Caco-2 (cell line): ENCODE measurements around the gene PADI4. TPM values are rescaled to one million over a fixed set of nuclear protein-coding genes. Genes with fewer than 3 reads are reported as not detected.

ENCODE experiments used
- BruUV-seq: library from RNA; stranded (reverse); fragments of 400-500 nt; replicated peaks from 2 replicates; lab custom pipeline; 2021; lab: Mats Ljungman, UMichigan
- CTCF ChIA-PET: fragments of 300-600 bp; sonication (Branson Sonifier 250); formaldehyde crosslinking; loops from one replicate; lab custom pipeline; 2022; ENCODE audit warnings: antibody characterized with exemption; lab: Charles Lee
- POLR2A ChIA-PET: fragments of 300-600 bp; sonication (Branson Sonifier 250); formaldehyde crosslinking; loops from one replicate; lab custom pipeline; 2022; ENCODE audit warnings: antibody characterized with exemption; lab: Charles Lee
- DNase-seq, 2 experiments: peaks; one replicate each; pipeline versions ENCODE4 v3.0.0 to v3.0.0-alpha.2; 2020 to 2022
- H3K27me3 ChIP-seq: replicated peaks from 2 replicates; pipeline ENCODE4 v1.6.0; 2011; ENCODE audit warnings: low read length; ENCODE audit not compliant: control insufficient read depth, insufficient read depth
- H3K36me3 ChIP-seq: 2 replicates; pipeline ENCODE4 v1.5.1; 2011; ENCODE audit warnings: low read length; ENCODE audit not compliant: control insufficient read depth, insufficient read depth
- H3K4me1 ChIP-seq: fragments of 250-450 bp; sonication (Bioruptor Pico); 2 replicates; pipeline ENCODE4 v1.5.1; 2020; ENCODE audit warnings: mild to moderate bottlenecking
- H3K4me3 ChIP-seq: 2 replicates; pipeline ENCODE4 v1.5.1; 2011; ENCODE audit warnings: low read depth, mild to moderate bottlenecking, control low read depth, low read length
- H3K9me3 ChIP-seq: fragments of 250-450 bp; sonication (Bioruptor Pico); 2 replicates; pipeline ENCODE4 v1.5.1; 2020; ENCODE audit warnings: mild to moderate bottlenecking, moderate library complexity
- H3K27ac Mint-ChIP-seq: one replicate; pipeline ENCODE4 v1.8.0; 2022; ENCODE audit warnings: mixed read lengths; ENCODE audit not compliant: unreplicated experiment
- H3K27me3 Mint-ChIP-seq: one replicate; pipeline ENCODE4 v1.8.0; 2022; ENCODE audit warnings: mixed read lengths; ENCODE audit not compliant: insufficient read depth, unreplicated experiment
- H3K36me3 Mint-ChIP-seq: one replicate; pipeline ENCODE4 v1.8.0; 2022; ENCODE audit warnings: mild to moderate bottlenecking, mixed read lengths; ENCODE audit not compliant: insufficient read depth, unreplicated experiment
- H3K4me1 Mint-ChIP-seq: one replicate; pipeline ENCODE4 v1.8.0; 2022; ENCODE audit warnings: low read depth, mixed read lengths; ENCODE audit not compliant: unreplicated experiment
- H3K4me3 Mint-ChIP-seq: one replicate; pipeline ENCODE4 v1.8.0; 2022; ENCODE audit warnings: mild to moderate bottlenecking, moderate library complexity, mixed read lengths; ENCODE audit not compliant: unreplicated experiment
- H3K9me3 Mint-ChIP-seq: one replicate; pipeline ENCODE4 v1.8.0; 2022; ENCODE audit warnings: mixed read lengths; ENCODE audit not compliant: unreplicated experiment
- intact Hi-C: fragments of 100-400 bp; cut with micrococcal nuclease; formaldehyde crosslinking; loops from one replicate; pipeline ENCODE4 v1.10.0; 2022; ENCODE audit not compliant: unreplicated experiment
- total RNA-seq: library from RNA; stranded (reverse); gene quantifications from 2 replicates; pipeline ENCODE4 v1.2.3, GENCODE V29; 2022
- TF ChIP-seq, protein P1 (sequence below), 2 experiments: fragments of 200-600 bp in 1 of 2; IDR thresholded peaks; 1 replicate in 1 of 2; 2 replicates in 1 of 2; pipeline versions ENCODE4 v1.5.1 to v1.8.0; 2011 to 2022; ENCODE audit warnings: antibody characterized with exemption in 1 of 2, control low read depth in 1 of 2, inconsistent platforms in 1 of 2, low read depth in 1 of 2, low read length in 1 of 2, mild to moderate bottlenecking in 1 of 2, moderate library complexity in 1 of 2; ENCODE audit not compliant: insufficient read depth in 1 of 2, severe bottlenecking in 1 of 2, unreplicated experiment in 1 of 2

The PADI4 gene
- total RNA-seq, 1 experiment from 2014 or later: not detected

DNA sequence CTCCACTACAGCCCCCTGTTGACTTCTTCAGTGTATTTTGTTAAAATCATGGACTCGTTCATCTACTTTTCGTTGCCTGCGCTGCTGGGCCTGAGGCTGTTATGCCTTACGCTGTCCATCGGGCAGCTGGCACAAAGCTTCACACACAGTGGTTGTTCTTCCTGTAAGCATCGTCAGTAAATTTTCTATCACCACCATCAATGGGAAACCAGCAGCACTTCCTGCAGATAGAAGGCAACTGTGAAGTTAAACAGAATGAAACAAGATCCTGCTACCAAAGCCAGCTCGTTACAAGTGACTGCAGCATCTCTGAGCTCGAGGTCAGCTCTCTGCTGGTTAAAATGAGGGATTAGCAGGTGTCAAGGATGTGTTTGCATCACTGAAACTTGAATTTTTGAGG is 42.1 kb downstream of the PADI4 start:
- Histone ChIP-seq H3K4me3 (no peak overlapping the region), H3K27me3 (no peaks in the 10 kb centered on the region), H3K36me3 (no peaks in the 10 kb centered on the region), H3K9me3 (no peaks in the 10 kb centered on the region), H3K4me1 (no peaks in the 10 kb centered on the region)
- CTCF ChIA-PET: no interaction called here
- no peaks in the 10 kb centered on the region for H3K4me1 Mint-ChIP-seq
- peaks cover 11% of the 10 kb centered on the region for H3K27me3 Mint-ChIP-seq
- H3K9me3 Mint-ChIP-seq: no peaks in the 10 kb centered on the region
- DNase-seq: no peak
- no peak overlapping the region for H3K27ac Mint-ChIP-seq
- no peaks in the 10 kb centered on the region for H3K36me3 Mint-ChIP-seq
- TF ChIP-seq, protein P1, sequence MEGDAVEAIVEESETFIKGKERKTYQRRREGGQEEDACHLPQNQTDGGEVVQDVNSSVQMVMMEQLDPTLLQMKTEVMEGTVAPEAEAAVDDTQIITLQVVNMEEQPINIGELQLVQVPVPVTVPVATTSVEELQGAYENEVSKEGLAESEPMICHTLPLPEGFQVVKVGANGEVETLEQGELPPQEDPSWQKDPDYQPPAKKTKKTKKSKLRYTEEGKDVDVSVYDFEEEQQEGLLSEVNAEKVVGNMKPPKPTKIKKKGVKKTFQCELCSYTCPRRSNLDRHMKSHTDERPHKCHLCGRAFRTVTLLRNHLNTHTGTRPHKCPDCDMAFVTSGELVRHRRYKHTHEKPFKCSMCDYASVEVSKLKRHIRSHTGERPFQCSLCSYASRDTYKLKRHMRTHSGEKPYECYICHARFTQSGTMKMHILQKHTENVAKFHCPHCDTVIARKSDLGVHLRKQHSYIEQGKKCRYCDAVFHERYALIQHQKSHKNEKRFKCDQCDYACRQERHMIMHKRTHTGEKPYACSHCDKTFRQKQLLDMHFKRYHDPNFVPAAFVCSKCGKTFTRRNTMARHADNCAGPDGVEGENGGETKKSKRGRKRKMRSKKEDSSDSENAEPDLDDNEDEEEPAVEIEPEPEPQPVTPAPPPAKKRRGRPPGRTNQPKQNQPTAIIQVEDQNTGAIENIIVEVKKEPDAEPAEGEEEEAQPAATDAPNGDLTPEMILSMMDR (IDR thresholded peaks at IDR 0.05; ENCODE audit: insufficient read depth in 1 of 2, low read depth in 1 of 2, low read length in 1 of 2, severe bottlenecking in 1 of 2, unreplicated experiment in 1 of 2): no peak
- intact Hi-C loops: no loop called here
- POLR2A ChIA-PET: interaction anchor here (0.7 kb wide), 1 partner anchor 21 kb away, joined by 4 read pairs; no protein-coding TSS in a partner anchor
- no peak overlapping the region for H3K4me3 Mint-ChIP-seq
- no TSS peak for BruUV-seq

DNA sequence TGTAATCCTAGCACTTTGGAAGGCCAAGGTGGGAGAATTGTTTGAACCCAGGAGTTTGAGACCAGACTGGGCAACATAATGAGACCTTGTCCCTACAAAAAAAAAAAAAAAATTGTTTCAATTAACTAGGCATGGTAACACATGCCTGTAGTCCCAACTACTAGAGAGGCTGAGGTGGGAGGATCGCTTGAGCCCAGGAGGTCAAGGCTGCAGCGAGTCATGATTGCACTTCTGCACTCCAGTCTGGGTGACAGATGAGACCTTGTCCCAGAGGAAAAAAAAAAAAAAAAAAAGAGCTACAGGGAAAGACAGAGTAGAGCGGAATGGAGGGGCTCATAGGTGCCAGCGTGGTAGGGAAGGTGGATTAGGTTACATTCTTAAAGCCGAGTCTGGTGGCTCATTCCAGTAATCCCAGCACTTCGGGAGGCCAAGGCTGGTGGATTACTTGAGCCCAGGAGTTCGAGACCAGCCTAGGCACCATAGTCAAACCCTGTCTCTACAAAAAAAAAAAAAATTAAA is 43.0 kb downstream of the PADI4 start:
- H3K27me3 Mint-ChIP-seq: peaks cover 11% of the 10 kb centered on the region
- H3K4me3 Mint-ChIP-seq: no peak overlapping the region
- TF ChIP-seq, protein P1 (IDR thresholded peaks at IDR 0.05; ENCODE audit: insufficient read depth in 1 of 2, low read depth in 1 of 2, low read length in 1 of 2, severe bottlenecking in 1 of 2, unreplicated experiment in 1 of 2): no peak
- Histone ChIP-seq H3K27me3 (no peaks in the 10 kb centered on the region), H3K9me3 (no peaks in the 10 kb centered on the region), H3K4me1 (no peaks in the 10 kb centered on the region), H3K4me3 (no peak overlapping the region), H3K36me3 (no peaks in the 10 kb centered on the region)
- ChIA-PET POLR2A (interaction anchor here (0.6 kb wide), 1 partner anchor 106 kb away, joined by 4 read pairs; no protein-coding TSS in a partner anchor), CTCF (interaction anchor here (0.6 kb wide), 1 partner anchor 30 kb away, joined by 5 read pairs; no protein-coding TSS in a partner anchor)
- no TSS peak for BruUV-seq
- H3K4me1 Mint-ChIP-seq: no peaks in the 10 kb centered on the region
- H3K36me3 Mint-ChIP-seq: no peaks in the 10 kb centered on the region
- intact Hi-C loops: no loop called here
- H3K27ac Mint-ChIP-seq: no peak overlapping the region
- no peak for DNase-seq
- H3K9me3 Mint-ChIP-seq: no peaks in the 10 kb centered on the region

DNA sequence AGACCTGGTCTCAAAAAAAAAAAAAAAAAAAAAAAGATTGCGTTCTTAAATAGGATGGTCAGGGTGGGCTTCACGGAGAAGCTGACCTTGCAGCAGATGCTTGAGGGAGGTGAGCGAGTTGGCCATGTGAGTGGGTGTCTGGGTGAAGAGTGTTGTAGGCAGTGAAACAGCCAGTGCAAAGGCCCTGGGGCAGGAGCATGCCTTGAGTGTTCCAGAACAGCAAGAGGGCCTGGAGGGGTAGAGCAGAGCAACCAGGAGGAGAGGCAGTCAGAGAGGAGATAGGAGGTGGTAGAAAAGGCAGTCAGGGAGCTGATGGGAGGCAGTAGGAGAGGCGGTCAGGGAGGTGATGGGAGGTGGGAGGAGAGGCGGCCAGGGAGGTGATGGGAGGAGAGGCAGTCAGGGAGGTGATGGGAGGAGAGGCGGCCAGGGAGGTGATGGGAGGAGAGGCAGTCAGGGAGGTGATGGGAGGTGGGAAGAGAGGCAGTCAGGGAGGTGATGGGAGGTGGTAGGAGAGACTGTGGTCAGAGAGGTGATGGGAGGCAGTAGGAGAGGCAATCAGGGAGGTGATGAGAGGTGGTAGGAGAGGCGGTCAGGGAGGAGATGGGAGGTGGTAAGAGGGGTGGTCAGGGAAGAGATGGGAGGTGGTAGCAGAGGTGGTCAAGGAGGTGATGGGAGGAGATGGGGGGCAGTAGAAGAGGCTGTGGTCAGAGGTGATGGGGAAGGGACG is 43.8 kb downstream of the PADI4 start:
- H3K27me3 Mint-ChIP-seq: peaks cover 11% of the 10 kb centered on the region
- ChIA-PET CTCF (interaction anchor here (0.6 kb wide), 1 partner anchor 29 kb away, joined by 5 read pairs; no protein-coding TSS in a partner anchor), POLR2A (interaction anchor here (0.6 kb wide), 1 partner anchor 107 kb away, joined by 4 read pairs; no protein-coding TSS in a partner anchor)
- Histone ChIP-seq H3K36me3 (no peaks in the 10 kb centered on the region), H3K27me3 (no peaks in the 10 kb centered on the region), H3K9me3 (no peaks in the 10 kb centered on the region), H3K4me3 (no peak overlapping the region), H3K4me1 (no peaks in the 10 kb centered on the region)
- no peak overlapping the region for H3K4me3 Mint-ChIP-seq
- TF ChIP-seq, protein P1 (IDR thresholded peaks at IDR 0.05; ENCODE audit: insufficient read depth in 1 of 2, low read depth in 1 of 2, low read length in 1 of 2, severe bottlenecking in 1 of 2, unreplicated experiment in 1 of 2): no peak
- DNase-seq: no peak
- BruUV-seq: no TSS peak
- no peaks in the 10 kb centered on the region for H3K36me3 Mint-ChIP-seq
- H3K4me1 Mint-ChIP-seq: no peaks in the 10 kb centered on the region
- H3K9me3 Mint-ChIP-seq: no peaks in the 10 kb centered on the region
- intact Hi-C loops: no loop called here
- no peak overlapping the region for H3K27ac Mint-ChIP-seq
